ENCODE data around the gene RXFP3.

DNA sequence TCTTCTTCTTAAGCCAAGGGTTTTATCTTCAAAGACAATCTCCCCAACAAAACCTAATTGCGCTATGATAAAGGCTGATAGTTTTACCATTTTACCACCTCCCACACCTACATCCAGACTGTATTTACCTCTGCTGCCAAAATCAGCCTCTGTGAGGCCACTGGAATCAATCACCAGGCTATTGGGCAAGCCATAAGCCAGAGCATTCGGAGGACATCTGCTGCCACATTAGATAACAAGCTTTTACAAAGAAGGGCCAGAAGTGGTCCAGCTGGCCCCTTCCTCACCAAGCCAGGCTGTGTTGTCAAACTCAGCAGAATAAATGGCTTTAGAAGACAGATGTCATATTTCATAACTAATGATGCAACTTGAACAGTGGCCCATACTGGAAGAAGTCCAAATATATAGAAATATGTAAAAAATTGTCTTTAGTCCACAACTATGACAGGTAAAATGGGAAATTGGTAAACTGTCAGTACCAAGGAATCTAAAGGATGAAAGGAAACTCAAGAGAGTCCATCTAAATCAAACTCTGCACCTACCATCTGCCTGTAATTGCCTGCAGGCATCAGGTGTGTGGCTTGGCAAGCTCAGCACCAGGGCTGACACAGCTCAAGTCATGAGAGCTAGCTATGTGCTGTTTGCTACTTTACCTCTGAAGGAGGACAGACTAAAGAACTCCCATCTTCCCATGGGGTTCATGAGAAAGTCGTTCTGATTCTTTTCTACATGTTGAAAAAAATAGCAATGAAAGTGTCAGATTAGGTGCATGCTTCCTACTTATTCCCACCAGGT is 32.2 kb downstream of the RXFP3 start:
- TF ChIP-seq POLR2AphosphoS5 (IDR thresholded peaks at IDR 0.05; ENCODE audit: low read depth, low read length) (no peak), EZH2 (IDR thresholded peaks at IDR 0.05; ENCODE audit: low read depth, low read length, severe bottlenecking) (no peak), CREB1 (IDR thresholded peaks at IDR 0.05) (no peak), EP300 (IDR thresholded peaks at IDR 0.05; ENCODE audit: borderline replicate concordance in 1 of 2, low read depth in 2 of 2, low read length in 2 of 2) (no peak), USF2 (IDR thresholded peaks at IDR 0.05; ENCODE audit: low read length) (no peak)
- TF ChIP-seq, protein P1, sequence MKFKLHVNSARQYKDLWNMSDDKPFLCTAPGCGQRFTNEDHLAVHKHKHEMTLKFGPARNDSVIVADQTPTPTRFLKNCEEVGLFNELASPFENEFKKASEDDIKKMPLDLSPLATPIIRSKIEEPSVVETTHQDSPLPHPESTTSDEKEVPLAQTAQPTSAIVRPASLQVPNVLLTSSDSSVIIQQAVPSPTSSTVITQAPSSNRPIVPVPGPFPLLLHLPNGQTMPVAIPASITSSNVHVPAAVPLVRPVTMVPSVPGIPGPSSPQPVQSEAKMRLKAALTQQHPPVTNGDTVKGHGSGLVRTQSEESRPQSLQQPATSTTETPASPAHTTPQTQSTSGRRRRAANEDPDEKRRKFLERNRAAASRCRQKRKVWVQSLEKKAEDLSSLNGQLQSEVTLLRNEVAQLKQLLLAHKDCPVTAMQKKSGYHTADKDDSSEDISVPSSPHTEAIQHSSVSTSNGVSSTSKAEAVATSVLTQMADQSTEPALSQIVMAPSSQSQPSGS (IDR thresholded peaks at IDR 0.05; ENCODE audit: low read length) = no peak
- TF ChIP-seq, protein P2, sequence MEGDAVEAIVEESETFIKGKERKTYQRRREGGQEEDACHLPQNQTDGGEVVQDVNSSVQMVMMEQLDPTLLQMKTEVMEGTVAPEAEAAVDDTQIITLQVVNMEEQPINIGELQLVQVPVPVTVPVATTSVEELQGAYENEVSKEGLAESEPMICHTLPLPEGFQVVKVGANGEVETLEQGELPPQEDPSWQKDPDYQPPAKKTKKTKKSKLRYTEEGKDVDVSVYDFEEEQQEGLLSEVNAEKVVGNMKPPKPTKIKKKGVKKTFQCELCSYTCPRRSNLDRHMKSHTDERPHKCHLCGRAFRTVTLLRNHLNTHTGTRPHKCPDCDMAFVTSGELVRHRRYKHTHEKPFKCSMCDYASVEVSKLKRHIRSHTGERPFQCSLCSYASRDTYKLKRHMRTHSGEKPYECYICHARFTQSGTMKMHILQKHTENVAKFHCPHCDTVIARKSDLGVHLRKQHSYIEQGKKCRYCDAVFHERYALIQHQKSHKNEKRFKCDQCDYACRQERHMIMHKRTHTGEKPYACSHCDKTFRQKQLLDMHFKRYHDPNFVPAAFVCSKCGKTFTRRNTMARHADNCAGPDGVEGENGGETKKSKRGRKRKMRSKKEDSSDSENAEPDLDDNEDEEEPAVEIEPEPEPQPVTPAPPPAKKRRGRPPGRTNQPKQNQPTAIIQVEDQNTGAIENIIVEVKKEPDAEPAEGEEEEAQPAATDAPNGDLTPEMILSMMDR (IDR thresholded peaks at IDR 0.05; ENCODE audit: control extremely low read depth in 1 of 3, insufficient read depth in 1 of 3, low read depth in 1 of 3, low read length in 3 of 3) = no peak
